CD4-positive, alpha-beta T cell treated with Interleukin-4 for 1 hour (primary cell): ENCODE measurements around the gene SEMA6B.

Source experiments
- DNase-seq, 2 donors: peaks; one replicate each; pipeline ENCODE4 v3.0.0-alpha.2; 2020 to 2022

The SEMA6B gene

DNA sequence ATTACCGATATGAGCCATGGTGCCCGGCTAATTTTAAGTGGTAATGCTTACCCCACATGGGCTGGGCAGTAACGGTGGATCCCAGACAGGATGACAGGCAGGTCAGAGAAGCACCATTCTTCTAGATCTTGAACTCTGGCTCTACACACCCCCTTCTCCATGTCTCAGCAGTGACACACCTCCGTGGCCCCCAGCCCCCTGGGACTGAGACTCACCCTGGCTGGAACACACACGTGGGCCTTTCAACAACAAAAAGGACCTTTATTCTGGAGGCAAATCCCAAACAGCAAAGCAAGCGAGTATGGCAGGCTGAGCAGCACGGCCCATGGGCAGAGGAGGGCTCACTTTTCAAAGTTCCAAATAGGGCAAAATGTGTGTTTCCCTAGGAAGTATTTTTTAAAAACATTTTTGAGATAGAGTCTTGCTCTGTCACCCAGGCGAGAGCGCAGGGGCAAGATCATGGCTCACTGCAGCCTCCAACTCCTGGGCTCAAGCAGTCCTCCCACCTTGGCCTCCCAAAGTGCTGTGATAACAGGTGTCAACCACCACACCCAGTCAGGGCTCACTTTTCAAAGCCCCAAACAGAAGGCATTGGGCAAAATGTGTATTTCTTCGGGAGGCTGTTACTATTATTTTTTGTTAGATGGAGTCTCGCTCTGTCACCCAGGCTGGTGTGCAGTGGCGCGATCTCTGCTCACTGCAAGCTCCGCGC lies 37.0 kb downstream of the SEMA6B start:
- no peak for DNase-seq

DNA sequence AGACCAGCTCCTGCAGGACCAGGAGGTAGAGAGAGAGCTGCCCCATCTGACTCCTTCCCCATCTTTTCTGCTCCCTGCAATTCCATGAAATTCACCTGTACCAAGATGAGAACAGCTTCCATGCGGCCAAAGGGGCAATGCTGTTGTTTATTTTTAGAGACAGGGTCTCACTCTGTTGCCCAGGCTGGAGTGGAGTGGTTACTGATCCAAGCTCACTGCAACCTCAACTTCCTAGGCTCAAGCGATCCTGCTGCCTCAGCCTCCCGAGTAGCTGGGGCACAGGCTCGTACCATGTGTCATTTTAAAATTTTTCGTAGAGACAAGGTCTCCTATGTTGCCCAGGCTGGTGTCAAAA lies 37.6 kb downstream of the SEMA6B start:
- no peak for DNase-seq

DNA sequence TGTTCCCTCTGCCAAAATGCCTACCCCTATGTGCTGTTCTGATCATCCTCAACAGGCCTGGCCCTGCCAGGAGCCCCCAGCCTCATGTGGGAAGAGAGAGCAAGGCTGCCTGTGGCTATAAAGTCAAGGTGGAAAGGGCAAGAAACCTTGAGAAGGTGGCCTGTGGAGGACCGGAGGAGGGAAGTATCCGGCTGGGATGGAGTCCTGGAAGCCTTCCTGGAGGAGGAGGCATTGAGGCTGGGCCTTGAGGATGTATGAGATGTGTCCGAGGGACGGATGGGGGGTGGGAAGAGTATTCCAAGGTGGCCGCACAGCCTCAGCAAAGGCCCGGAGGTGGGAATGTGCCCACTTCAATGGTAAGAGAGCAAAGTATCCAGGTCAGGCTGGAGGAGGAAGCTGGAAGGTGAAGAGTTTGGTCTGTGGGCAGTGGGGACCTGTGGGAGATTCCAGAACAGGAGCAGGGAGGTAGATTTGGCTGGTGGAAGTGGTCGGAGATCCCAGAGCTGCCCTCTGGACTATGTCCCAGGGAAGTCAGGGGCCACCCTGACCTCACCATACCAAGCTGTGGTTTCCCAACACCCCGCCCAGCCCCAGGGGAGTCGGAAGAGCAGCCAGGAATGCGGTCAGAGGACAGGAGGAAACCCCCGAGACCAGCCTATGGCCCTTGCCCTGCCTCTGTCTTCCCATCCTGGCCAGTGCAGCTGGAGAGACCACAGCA lies 38.2 kb downstream of the SEMA6B start:
- DNase-seq = no peak

DNA sequence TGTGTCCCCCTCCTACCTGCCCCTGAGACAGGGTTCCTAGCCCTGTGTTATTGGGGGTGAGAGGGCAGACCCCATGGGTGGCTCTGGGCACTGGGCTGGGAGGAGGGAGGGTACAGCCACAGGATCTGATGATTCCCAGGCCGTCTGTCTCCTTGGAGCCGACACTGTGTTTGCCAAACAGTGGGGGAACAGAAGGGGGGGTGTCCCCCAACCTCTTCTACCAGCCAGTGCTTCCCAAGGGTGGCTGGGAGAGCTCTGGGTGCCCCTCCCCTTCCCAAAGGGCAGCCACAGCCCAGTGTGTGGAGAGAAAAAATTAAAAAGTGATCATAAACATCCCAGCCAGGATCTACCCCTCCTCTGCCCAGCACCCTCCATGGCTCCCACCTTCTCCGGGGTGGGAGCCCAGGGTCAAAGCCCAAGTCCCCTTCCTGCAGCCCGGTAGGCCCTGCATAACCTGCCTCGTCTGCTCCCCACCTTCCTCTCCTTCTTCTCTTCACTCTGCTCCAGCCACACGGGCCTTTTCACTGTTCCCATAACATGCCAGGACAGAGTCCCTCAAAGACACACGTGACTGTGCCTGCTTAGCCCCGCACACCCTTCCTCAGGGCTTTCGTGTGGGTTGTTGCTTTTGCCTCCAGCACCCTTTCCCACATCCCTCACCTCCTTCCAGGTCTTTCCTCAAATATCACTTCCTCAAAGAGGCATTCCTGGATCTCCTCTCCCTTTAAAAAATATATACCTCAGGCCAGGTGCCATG lies 39.8 kb downstream of the SEMA6B start:
- DNase-seq = no peak

DNA sequence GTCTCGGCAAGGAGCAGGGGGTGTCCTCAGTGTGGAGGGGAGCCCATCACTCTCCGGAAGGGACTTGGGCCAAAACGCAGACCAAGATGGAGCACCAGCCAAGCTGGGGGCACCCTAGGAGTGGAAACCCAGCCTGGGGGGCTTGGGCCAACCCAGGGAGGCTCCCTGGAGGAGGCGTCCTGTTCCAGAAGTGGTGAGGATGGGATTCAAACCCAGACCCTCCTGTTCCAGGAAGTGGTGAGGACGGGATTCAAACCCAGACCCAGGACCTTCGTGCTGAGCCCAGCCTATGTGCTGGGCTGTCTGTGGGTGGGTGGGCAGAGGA lies 40.4 kb downstream of the SEMA6B start:
- DNase-seq = no peak

DNA sequence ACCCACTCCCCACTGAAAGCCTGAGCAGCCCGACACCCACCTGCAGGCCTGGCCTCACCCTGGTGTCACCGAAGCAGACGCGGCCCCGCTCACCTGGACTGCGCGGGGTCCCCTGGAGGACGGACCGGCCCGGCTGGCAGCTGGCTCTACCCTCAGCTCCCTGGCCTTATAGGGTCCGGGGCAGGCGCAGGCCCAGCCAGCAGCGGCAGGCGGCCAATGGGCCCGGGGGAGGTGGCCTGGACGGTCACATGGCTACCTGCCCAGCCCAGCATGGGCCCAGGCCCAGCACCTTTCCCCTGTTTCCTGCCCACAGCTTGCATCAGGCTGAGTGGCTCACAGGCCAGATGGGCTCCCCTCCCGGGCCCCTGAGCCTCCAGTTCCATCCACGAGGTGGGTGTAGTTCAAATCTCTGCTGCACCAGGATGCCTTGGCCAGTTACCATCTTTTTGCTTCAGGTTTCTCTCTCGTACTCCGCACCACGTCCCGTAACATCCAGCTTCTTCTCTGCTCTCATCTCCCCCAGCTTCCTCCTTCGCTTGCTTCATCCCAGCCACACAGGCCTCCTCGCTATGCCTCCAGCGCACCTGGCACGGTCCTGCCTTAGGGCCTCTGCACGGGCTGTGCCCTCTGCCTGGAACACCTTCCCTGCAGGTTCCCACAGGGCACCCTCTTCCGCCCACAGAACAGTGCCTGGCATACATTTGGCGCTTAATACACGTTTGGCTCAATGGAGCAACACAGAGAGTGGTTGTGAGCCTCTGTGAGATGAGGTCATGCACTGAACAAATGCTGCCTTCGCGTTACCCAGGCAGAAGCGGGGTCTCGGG lies 40.9 kb downstream of the SEMA6B start, which contains the start of gene PLIN4:
TSS of gene PLIN4 (minus strand) at position 142 of the 827 bp plus-strand sequence. CDS start 214 bp downstream, outside the sequence.
- DNase-seq = no peak

DNA sequence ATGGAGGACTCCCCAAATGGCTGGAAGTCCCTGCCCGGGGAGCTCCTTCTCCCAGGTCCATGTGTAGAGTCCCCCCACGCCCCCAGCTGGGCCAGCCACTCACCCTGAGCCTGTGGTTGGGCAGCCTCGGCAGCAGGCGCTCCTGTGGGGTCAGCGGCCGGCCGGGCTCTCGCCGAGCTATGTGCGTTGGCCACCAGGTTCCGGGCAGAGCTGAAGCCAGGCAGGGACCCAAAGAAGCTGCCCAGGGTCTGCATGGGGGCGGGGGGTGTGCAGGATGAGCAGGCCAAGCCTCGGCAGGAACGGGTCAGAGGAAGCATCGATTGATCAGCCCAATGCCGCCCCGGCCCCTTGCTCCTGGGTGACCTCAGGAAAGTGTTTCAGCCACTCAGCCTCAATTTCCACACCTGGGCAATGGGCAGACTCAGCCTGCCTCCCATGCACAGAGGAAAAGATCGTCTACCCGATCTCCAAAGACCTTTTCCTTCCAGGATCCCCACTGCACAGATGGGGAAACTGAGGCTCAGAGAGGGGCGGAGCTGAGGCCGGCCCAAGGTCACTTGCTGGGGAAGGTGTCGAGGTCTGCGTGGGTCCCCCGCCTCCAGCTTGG lies 41.9 kb downstream of the SEMA6B start:
- DNase-seq = no peak

DNA sequence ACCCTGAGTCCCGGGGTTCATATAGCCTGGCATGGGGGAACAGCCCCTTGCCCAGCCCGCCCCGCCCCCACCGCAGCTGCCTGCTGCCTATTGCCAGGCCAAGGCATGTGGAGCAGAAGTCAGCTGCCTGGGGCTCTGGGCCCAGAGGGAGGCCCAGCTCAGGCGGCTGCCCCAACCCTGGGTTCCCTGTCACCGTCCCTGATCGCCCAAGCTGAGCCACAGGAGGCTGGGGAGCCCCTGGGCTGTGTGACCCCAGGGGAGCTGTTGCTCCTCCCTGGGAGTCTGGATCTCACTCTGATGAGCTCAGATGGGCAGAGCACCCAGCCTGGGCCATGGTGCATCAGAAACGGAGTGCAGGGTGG lies 42.6 kb downstream of the SEMA6B start:
- no peak for DNase-seq

DNA sequence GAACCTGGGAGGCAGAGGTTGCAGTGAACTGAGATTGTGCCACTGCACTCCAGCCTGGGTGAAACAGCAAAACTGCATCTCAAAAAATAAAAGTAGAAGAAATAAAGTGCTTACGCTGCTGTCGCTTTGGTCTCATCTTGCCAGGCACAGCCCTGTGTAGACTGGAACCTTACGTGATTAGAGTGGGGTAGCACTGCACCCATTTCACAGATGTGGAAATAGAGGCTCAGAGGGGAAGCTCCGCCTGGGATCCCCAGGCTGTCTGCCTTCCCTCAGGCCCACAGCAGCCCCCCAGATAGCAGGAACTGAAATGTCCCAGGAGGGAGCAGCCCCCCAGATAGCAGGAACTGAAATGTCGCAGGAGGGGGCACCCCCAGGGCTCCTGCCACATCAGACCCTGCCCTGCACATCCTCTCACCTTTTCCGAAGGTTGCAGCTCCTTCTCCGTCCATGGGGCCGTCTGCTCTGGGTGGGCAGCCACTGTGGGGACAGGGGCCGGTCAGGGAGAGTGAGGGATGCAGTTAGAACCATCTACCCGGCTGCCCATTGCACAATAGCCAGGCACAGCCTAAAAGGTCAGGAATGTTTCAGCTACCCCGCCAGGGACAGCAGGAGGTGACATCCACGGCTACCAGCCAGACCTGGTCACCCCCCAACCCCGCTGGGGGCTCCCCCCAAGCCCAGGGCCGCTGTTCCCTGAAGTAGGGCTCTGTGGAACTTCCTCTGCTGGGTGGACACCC lies 43.1 kb downstream of the SEMA6B start:
- no peak for DNase-seq

DNA sequence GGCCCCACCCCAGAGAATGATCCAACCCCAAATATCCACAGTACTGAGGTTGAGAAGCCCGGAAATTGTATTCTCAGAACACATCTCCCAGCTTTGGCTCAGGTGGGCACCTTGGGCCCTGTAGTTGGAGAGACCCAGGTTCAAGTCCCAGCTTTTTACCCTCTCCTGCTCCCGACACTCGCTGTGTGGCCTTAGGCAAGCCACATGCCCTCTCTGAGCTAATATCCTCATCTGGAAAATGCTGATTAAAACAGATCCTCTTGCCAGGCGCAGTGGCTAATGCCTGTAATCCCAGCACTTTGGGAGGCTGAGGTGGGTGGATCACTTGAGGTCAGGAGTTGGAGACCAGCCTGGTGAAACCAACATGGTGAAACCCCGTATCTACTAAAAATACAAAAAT lies 43.8 kb downstream of the SEMA6B start:
- DNase-seq = no peak

DNA sequence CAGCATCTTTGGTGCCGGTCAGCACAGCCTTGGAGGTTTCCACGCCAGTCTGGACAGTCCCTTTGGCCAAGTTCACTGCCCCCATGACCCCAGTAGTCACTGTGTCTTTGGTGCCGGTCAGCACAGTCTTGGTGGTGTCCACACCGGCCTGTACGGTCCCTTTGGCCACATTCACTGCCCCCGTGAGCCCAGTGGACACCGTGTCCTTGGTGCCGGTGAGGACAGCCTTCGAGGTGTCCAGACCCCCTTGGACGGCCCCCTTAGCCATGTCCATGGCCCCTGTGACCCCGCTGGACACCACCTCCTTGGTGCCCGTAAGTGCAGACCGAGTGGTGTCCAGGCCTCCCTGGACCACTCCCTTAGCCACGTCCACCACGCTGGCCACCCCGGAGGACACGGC lies 46.2 kb downstream of the SEMA6B start:
- no peak for DNase-seq

DNA sequence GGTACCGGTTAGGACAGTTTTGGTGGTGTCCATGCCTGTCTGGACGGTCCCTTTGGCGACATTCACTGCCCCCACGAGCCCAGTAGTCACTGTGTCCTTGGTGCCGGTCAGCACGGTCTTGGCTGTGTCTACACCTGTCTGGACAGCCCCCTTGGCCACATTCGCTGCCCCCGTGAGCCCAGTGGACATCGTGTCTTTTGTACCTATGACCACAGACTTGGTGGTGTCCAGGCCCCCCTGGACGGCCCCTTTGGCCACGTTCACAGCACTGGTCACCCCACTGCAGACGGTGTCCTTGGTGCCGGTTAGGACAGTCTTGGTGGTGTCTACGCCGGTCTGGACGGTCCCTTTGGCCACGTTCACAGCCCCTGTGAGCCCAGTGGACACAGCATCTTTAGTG lies 47.4 kb downstream of the SEMA6B start:
- DNase-seq = no peak

DNA sequence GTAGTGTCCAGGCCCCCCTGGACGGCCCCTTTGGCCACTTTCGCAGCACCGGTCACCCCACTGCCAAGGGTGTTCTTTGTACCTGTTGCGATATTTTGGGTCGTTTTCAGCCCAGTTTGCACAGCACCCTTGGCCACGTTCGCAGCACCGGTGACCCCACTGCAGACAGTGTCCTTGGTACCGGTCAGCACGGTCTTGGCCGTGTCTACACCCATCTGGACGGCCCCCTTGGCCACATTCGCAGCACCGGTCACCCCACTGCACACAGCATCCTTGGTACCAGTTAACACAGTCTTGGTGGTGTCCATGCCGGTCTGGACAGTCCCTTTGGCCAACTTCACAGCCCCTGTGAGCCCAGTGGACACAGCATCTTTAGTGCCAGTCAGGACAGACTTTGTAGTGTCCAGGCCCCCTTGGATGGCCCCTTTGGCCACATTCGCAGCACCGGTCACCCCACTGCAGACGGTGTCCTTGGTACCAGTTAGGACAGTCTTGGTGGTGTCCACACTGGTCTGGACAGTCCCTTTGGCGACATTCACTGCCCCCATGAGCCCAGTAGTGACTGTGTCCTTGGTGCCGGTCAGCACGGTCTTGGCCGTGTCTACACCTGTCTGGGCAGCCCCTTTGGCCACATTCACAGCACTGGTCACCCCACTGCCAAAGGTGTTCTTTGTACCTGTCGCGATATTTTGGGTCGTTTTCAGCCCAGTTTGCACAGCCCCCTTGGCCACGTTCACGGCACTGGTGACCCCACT lies 48.0 kb downstream of the SEMA6B start:
- no peak for DNase-seq

DNA sequence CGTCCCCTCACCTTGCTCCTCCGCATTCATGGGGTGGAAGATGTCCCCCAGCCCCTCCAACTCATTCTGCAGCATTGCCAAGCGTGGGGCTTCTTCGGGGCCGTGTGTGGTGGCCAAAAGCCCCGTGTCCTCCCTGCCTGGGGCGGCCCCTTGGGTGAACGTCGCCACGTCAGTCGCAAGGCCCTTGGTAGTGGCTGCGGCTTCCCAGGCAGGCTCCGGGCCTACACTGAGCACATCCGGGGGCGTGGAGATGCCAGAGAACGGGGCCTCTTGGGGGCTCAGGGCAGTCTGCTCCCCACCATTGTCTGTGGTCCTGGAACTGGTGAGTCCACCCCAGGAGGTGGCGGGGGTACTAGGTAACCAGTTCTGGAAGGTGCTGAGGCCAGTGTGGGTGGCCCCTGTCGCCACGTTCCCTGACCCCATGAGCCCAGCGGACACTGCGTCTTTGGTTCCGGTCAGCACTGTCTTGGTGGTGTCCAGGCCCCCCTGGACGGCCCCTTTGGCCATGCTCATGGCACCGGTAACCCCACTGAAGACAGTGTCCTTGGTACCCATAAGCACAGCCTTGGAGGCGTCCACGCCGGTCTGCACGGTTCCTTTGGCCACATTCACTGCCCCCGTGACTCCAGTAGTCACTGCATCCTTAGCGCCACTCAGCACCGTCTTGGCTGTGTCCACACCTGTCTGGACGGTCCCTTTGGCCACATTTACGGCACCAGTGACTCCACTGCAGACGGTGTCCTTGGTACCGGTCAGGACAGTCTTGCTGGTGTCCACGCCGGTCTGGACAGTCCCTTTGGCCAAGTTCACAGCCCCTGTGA lies 48.8 kb downstream of the SEMA6B start:
- no peak for DNase-seq

DNA sequence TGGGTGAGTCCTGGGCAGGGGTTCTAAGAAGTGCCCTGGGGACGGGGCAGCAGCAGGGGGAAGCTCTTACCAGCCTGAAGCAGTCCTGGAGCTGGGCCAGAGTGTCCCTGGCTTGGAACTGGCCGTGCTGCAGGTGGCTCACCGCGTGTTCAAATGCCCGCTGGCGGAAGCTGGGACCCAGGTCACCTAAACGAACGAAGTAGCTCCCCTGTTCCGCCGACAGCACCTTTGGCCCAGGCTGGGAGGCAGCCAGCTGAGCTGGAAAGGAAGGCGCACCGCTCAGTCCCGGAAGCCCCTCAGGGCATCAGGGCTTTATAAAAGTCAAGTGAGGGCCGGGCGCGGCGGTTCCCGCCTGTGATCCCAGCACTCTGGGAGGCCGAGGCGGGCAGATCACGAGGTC lies 50.8 kb downstream of the SEMA6B start:
- DNase-seq = no peak

DNA sequence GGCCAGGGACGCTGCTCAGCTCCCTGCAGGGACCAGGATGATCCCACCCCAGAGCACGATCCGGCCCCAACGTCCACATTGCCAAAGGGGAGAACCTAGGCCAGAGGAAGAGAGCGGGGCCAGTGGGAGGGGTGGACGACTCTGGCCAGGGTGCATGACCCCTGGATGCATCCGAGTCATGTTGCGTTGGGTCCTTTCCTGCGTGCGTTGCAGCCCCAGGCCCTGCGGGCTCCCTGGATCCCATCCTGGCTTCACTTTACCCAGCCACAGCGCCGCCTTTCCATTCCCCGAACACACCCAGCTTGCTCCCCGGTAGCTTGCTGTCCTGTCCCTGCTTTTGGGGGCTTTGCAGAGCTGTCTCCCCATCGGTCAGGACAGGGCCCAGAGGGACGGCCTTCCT lies 51.7 kb downstream of the SEMA6B start:
- no peak for DNase-seq

DNA sequence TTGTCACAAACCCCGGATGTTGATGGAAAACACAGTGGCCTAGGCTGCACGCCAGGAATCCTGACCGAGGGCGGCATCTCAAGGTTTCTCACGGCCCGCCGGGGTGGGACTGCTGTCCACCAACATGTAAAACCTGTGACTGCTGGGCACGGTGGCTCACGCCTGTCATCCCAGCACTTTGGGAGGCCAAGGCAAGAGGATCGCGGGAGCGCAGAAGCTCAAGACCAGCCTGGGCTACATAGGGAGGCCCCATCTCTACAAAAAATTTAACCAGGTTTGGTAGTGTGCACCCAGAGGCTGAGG lies 52.4 kb downstream of the SEMA6B start:
- DNase-seq = no peak

DNA sequence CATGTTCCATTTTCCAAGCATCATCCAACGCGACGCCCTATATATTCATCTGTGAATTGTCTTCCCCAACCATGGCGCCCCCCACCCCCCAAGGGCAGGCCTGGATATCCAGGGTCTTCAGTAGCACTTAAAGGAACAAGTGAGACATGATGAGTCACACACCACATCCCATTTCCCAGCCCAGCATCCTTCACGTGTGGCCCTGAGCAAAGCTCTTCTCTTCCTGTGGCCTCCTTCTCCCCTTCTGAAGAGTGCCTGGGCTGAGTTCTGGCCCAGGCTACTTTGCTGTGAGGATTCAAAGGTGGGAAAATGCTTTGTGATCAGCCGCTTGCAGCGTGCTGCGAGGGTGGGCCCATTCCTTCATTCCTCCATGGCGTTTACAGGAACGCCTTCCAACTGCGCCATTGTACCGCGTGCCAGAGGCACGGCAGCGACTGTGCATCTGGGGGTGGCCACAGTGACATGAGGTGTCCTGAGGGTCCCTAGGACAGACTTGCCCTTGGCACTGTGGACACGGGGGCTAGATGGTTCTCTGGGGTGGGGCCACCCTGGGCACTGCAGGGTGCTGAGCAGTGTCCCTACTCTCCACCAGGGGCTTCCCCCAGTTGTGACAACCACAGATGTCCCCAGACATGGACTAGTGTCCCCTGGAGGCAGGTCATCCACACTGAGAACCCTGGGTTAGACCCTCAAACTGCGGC lies 52.9 kb downstream of the SEMA6B start:
- no peak for DNase-seq

DNA sequence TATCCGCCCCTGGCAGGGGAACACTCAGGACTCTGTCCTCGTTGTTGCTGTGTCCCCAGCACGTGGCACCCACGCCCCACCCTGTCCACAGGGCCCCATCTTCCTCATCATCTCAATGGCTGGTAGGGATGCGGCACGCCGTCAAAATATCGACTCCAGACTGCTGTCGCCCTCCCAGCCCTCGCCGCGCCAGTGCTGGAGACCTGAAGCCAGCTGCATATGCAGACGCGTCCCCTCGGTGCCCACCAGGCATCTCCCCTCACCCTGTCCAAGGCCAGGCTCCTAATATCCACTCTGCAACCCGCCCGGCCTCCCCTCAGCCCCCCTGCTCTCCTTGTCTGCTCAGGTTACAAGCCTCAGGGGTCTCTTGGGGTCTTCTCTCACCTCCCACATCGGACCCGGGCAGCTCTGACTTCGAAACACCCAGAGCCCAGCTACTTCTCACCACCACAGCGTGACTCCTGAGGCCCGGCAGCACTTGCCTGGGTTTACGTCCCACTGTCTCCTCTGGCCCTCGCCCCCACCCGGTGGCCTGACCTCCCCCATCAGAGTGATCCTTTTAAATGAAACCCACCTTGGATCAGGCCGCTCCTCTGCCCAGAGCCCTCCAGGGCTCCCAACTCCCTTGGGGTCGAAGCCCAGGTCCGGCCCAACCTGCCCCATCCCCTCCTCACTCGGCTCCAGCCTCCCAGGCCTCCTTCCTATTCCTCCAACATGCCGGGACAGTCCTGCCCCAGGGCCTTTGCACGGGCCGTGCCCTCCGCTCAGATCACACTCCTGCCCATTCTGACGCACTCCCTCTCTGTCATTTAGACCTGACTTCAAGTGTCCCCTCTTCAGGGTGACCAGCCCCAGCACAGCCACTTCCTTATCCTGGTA lies 53.7 kb downstream of the SEMA6B start:
- no peak for DNase-seq
